Uterus (tissue), 4 donors: Measurements from ENCODE around the gene SATB2. TPM values are rescaled to one million over a fixed set of nuclear protein-coding genes. Genes with fewer than 3 reads are reported as not detected.

Experiments
- DNase-seq, 2 donors: peaks; one replicate each; pipeline ENCODE4 v3.0.0-alpha.2; 2019 to 2020
- H3K27ac ChIP-seq, 2 donors: fragments of 200-600 bp; sonication (generic); 1 replicate in 1 of 2; 2 replicates in 1 of 2; pipeline ENCODE4 v1.5.1; 2016 to 2018
- H3K27me3 ChIP-seq, 2 donors: fragments of 200-600 bp; sonication (generic); one replicate each; pipeline ENCODE4 v1.5.1; 2018 to 2019; ENCODE audit warnings: control low read depth in 1 of 2
- H3K36me3 ChIP-seq, 2 donors: fragments of 200-600 bp; sonication (generic); one replicate each; pipeline ENCODE4 v1.5.1; 2019; ENCODE audit warnings: control low read depth in 1 of 2
- H3K4me1 ChIP-seq, 2 donors: fragments of 200-600 bp; sonication (generic); one replicate each; pipeline ENCODE4 v1.5.1; 2018 to 2019; ENCODE audit warnings: control low read depth in 1 of 2
- H3K4me3 ChIP-seq, 2 donors: fragments of 200-600 bp; sonication (generic); 1 replicate in 1 of 2; 2 replicates in 1 of 2; pipeline ENCODE4 v1.5.1; 2018 to 2019; ENCODE audit warnings: mild to moderate bottlenecking in 1 of 2
- H3K9me3 ChIP-seq, 2 donors: fragments of 200-600 bp; sonication (generic); one replicate each; pipeline ENCODE4 v1.5.1; 2019; ENCODE audit warnings: control low read depth in 1 of 2
- POLR2A ChIP-seq, 2 donors: fragments of 450-650 bp; IDR thresholded peaks; one replicate each; pipeline ENCODE4 v1.6.1; 2016; ENCODE audit warnings: antibody characterized with exemption in 2 of 2, mild to moderate bottlenecking in 1 of 2, moderate library complexity in 1 of 2
- intact Hi-C: fragments of 100-400 bp; cut with DNase I; formaldehyde crosslinking; loops from one replicate; pipeline ENCODE4 v1.15.1; 2023; ENCODE audit warnings: low total_unique reads
- total RNA-seq, 4 donors: library from RNA; depleted of rRNA in 3 of 4; stranded (reverse); fragments of >200 nt in 3 of 4; gene quantifications; one replicate each; pipeline versions ENCODE4 v1.1.0 to v1.2.4, GENCODE V29; 2014 to 2023
- TF ChIP-seq, protein P1 (sequence below), 4 experiments: fragments of 200-600 bp in 2 of 4; fragments of 450-650 bp in 2 of 4; sonication (generic) in 2 of 4; IDR thresholded peaks; one replicate each; pipeline ENCODE4 v1.5.1; 2016 to 2019; ENCODE audit warnings: antibody characterized with exemption in 4 of 4, mild to moderate bottlenecking in 2 of 4, moderate library complexity in 1 of 4
- donor health status: DM: yes; HTN: yes; CAD: no.

The SATB2 gene
- total RNA-seq, 4 donors from 2014 or later = 1.0 to 8.8 (median 5.0) TPM

- no peaks in the 10 kb centered on the region for H3K4me1 ChIP-seq
- no peaks in the 10 kb centered on the region for H3K36me3 ChIP-seq
- no peak for DNase-seq
- intact Hi-C loops = no loop called here
- no peak overlapping the region for H3K4me3 ChIP-seq
- H3K27ac ChIP-seq = no peak overlapping the region
- no peaks in the 10 kb centered on the region for H3K9me3 ChIP-seq
- H3K27me3 ChIP-seq = no peaks in the 10 kb centered on the region
- TF ChIP-seq POLR2A (IDR thresholded peaks at IDR 0.05) = no peak
- TF ChIP-seq, protein P1, sequence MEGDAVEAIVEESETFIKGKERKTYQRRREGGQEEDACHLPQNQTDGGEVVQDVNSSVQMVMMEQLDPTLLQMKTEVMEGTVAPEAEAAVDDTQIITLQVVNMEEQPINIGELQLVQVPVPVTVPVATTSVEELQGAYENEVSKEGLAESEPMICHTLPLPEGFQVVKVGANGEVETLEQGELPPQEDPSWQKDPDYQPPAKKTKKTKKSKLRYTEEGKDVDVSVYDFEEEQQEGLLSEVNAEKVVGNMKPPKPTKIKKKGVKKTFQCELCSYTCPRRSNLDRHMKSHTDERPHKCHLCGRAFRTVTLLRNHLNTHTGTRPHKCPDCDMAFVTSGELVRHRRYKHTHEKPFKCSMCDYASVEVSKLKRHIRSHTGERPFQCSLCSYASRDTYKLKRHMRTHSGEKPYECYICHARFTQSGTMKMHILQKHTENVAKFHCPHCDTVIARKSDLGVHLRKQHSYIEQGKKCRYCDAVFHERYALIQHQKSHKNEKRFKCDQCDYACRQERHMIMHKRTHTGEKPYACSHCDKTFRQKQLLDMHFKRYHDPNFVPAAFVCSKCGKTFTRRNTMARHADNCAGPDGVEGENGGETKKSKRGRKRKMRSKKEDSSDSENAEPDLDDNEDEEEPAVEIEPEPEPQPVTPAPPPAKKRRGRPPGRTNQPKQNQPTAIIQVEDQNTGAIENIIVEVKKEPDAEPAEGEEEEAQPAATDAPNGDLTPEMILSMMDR (IDR thresholded peaks at IDR 0.05) = no peak
These were observed 24.4 kb downstream of the SATB2 start for GRCh38 chr2:199433204-199433832.

DNA sequence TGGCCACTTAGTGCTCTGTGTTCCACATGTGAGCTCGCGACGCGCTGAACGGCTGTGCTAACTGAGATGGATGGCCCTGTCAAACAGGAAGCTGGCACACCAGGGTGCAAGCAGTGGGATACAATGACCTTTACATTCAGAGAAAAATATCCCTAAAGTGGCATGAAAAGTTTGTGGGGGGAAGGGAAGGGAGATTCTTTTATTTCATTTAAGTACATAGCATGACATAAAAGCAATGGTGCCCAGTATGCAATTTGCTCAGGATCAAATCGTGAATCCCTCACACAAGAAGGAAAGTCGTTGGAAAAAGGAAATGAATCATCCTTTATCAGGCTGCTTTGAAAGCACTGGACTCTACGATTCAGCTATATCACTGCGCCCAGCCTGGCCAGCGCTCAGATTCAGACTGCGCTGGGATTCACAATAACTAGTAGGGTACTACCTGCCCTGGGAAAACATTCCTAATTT, 26.0 kb downstream of the SATB2 start:
- no peak for TF ChIP-seq POLR2A (IDR thresholded peaks at IDR 0.05)
- TF ChIP-seq, protein P1 (IDR thresholded peaks at IDR 0.05) = no peak
- Histone ChIP-seq H3K36me3 (no peaks in the 10 kb centered on the region), H3K27me3 (no peaks in the 10 kb centered on the region), H3K9me3 (no peaks in the 10 kb centered on the region), H3K27ac (no peak overlapping the region), H3K4me3 (no peak overlapping the region), H3K4me1 (no peaks in the 10 kb centered on the region)
- DNase-seq = no peak
- intact Hi-C loops = no loop called here

- intact Hi-C loops = no loop called here
- Histone ChIP-seq H3K27ac (no peak overlapping the region), H3K36me3 (no peaks in the 10 kb centered on the region), H3K4me3 (no peak overlapping the region), H3K27me3 (no peaks in the 10 kb centered on the region), H3K4me1 (no peaks in the 10 kb centered on the region), H3K9me3 (no peaks in the 10 kb centered on the region)
- TF ChIP-seq, protein P1 (IDR thresholded peaks at IDR 0.05) = no peak
- no peak for TF ChIP-seq POLR2A (IDR thresholded peaks at IDR 0.05)
- DNase-seq = no peak
These were observed 27.5 kb downstream of the SATB2 start for GRCh38 chr2:199430214-199430613.

GRCh38 chr2:199428291-199428690, 29.4 kb downstream of the SATB2 start:
- H3K9me3 ChIP-seq = no peaks in the 10 kb centered on the region
- no peaks in the 10 kb centered on the region for H3K4me1 ChIP-seq
- intact Hi-C loops = no loop called here
- H3K27me3 ChIP-seq = no peaks in the 10 kb centered on the region
- H3K36me3 ChIP-seq = no peaks in the 10 kb centered on the region
- TF ChIP-seq, protein P1 (IDR thresholded peaks at IDR 0.05) = no peak
- TF ChIP-seq POLR2A (IDR thresholded peaks at IDR 0.05) = no peak
- no peak overlapping the region for H3K4me3 ChIP-seq
- DNase-seq = no peak
- no peak overlapping the region for H3K27ac ChIP-seq

GRCh38 chr2:199424160-199424559, 33.6 kb downstream of the SATB2 start:
- TF ChIP-seq, protein P1 (IDR thresholded peaks at IDR 0.05) = no peak
- no peak for TF ChIP-seq POLR2A (IDR thresholded peaks at IDR 0.05)
- no peak overlapping the region for H3K4me3 ChIP-seq
- no peaks in the 10 kb centered on the region for H3K9me3 ChIP-seq
- no peak overlapping the region for H3K27ac ChIP-seq
- no peaks in the 10 kb centered on the region for H3K4me1 ChIP-seq
- no peak for DNase-seq
- H3K27me3 ChIP-seq = no peaks in the 10 kb centered on the region
- intact Hi-C loops = no loop called here
- no peaks in the 10 kb centered on the region for H3K36me3 ChIP-seq
